A549 (cell line): ENCODE measurements around the gene KCNK7. TPM values are rescaled to one million over a fixed set of nuclear protein-coding genes. Genes with fewer than 3 reads are reported as not detected.

Source experiments
- ATAC-seq, 2 experiments: fragments of 200-7000 bp in 1 of 2; fragments of >200 bp in 1 of 2; cut with Nextera tagmentation in 1 of 2; cut with Tn5 transposase in 1 of 2; 3 replicates each; pipeline versions ENCODE4 v1.8.0 to v1.9.1; 2018 to 2020; ENCODE audit warnings: mild to moderate bottlenecking in 1 of 2, moderate library complexity in 1 of 2
- CTCF ChIA-PET: fragments of 300-600 bp; sonication (Branson Sonifier 250); formaldehyde crosslinking; extraction: SDS; loops from one replicate; lab custom pipeline; 2021; ENCODE audit warnings: antibody characterized with exemption, inconsistent platforms; lab: Yijun Ruan, JAX
- POLR2A ChIA-PET: fragments of 350-600 bp; formaldehyde crosslinking; extraction: SDS; loops from one replicate; lab custom pipeline; 2021; ENCODE audit warnings: antibody characterized with exemption, inconsistent platforms; lab: Yijun Ruan, JAX
- DNase-seq, 2 experiments: peaks; one replicate each; pipeline versions ENCODE4 v3.0.0 to v3.0.0-alpha.2; 2011 to 2016; ENCODE audit warnings: low read depth in 1 of 2, low spot score in 1 of 2
- FAIRE-seq: peaks from 2 replicates; lab custom pipeline; 2011; peaks lifted over from hg19 to GRCh38; lab: Jason Lieb, UNC
- H3K27ac ChIP-seq, 2 experiments: fragments of >200 bp; sonication (Bioruptor Twin); formaldehyde crosslinking; 3 replicates each; pipeline ENCODE4 v1.5.1; 2016 to 2017
- H3K4me1 ChIP-seq: fragments of >200 bp; sonication (Bioruptor Twin); formaldehyde crosslinking; 3 replicates; pipeline ENCODE4 v1.6.1; 2016
- H3K4me2 ChIP-seq: fragments of >200 bp; sonication (Bioruptor Twin); formaldehyde crosslinking; 3 replicates; pipeline ENCODE4 v1.6.1; 2016
- H3K4me3 ChIP-seq: fragments of >200 bp; sonication (Bioruptor Twin); formaldehyde crosslinking; 3 replicates; pipeline ENCODE4 v1.5.1; 2016
- H3K9me3 ChIP-seq: fragments of >200 bp; sonication (Bioruptor Twin); formaldehyde crosslinking; 3 replicates; pipeline ENCODE4 v1.6.1; 2016
- CHD2 ChIP-seq: fragments of 150-350 bp; IDR thresholded peaks from 2 replicates; pipeline ENCODE4 v1.6.1; 2014; ENCODE audit warnings: low read length; ENCODE audit not compliant: partially characterized antibody
- ESRRA ChIP-seq: fragments of 150-350 bp; IDR thresholded peaks from 2 replicates; pipeline ENCODE4 v1.6.1; 2014; ENCODE audit warnings: mild to moderate bottlenecking, low read length, borderline replicate concordance
- FOSB ChIP-seq: fragments of 250-450 bp; sonication (Bioruptor Pico); IDR thresholded peaks from 2 replicates; pipeline ENCODE4 v1.5.0; 2020; ENCODE audit warnings: mild to moderate bottlenecking, moderate library complexity
- FOSL2 ChIP-seq, 2 experiments: fragments of 450-650 bp in 1 of 2; fragments of >200 bp in 1 of 2; sonication (Bioruptor Twin) in 1 of 2; formaldehyde crosslinking; IDR thresholded peaks; 2 replicates each; pipeline versions ENCODE4 v1.5.0 to v1.6.1; 2016 to 2020; ENCODE audit warnings: mild to moderate bottlenecking in 1 of 2, moderate library complexity in 1 of 2
- HEYL ChIP-seq: fragments of 250-450 bp; sonication (Bioruptor Pico); IDR thresholded peaks from 2 replicates; pipeline ENCODE4 v1.8.0; 2021; ENCODE audit warnings: mild to moderate bottlenecking, moderate library complexity
- KDM1A ChIP-seq: fragments of 200-600 bp; sonication (generic); IDR thresholded peaks from 2 replicates; pipeline ENCODE4 v1.6.1; 2016; ENCODE audit warnings: low read depth, mild to moderate bottlenecking
- MAZ ChIP-seq: fragments of 150-350 bp; IDR thresholded peaks from 2 replicates; pipeline ENCODE4 v1.6.1; 2014; ENCODE audit warnings: antibody characterized with exemption, low read depth, low read length, borderline replicate concordance
- MYC ChIP-seq: IDR thresholded peaks from 2 replicates; pipeline ENCODE4 v1.6.1; 2012; ENCODE audit warnings: mild to moderate bottlenecking, inconsistent platforms, low read length, improper control_type of control experiment, borderline replicate concordance
- REST ChIP-seq: fragments of 200-600 bp; sonication (generic); IDR thresholded peaks from 2 replicates; pipeline ENCODE4 v1.6.1; 2016; ENCODE audit warnings: antibody characterized with exemption, mild to moderate bottlenecking, moderate library complexity
- RFX5 ChIP-seq: fragments of 450-650 bp; IDR thresholded peaks from 2 replicates; pipeline ENCODE4 v1.7.1; 2014; ENCODE audit warnings: antibody characterized with exemption, mild to moderate bottlenecking, moderate library complexity
- SMC3 ChIP-seq: fragments of >200 bp; sonication (Bioruptor Twin); formaldehyde crosslinking; IDR thresholded peaks from 3 replicates; pipeline ENCODE4 v1.6.1; 2018; ENCODE audit warnings: inconsistent platforms
- TFCP2L1 ChIP-seq: fragments of 250-450 bp; sonication (Bioruptor Pico); IDR thresholded peaks from 2 replicates; pipeline ENCODE4 v1.5.0; 2021; ENCODE audit warnings: mild to moderate bottlenecking
- ZFP36 ChIP-seq: fragments of 450-650 bp; IDR thresholded peaks from 2 replicates; pipeline ENCODE4 v1.6.1; 2014; ENCODE audit warnings: borderline replicate concordance; ENCODE audit not compliant: partially characterized antibody
- WGBS: methylation state at CpG from one replicate; pipeline ENCODE4 v1.1.6; 2017; ENCODE audit errors: missing lambda C conversion rate; 5-methylcytosine and 5-hydroxymethylcytosine counted together
- polyA plus RNA-seq, 4 experiments: library from polyadenylated mRNA; depleted of rRNA in 3 of 4; stranded (reverse); fragments of >200 nt; fragmentation: RNase III in 1 of 4; extraction: RNeasy Plus Mini Kit Qiagen cat#74134 plus additional on column Dnase treatment in 1 of 4; gene quantifications; 2 replicates in 3 of 4; 3 replicates in 1 of 4; pipeline ENCODE4 v1.2.3, GENCODE V29; 2011 to 2017
- TF ChIP-seq, protein P1 (sequence below): fragments of 450-650 bp; IDR thresholded peaks from 2 replicates; pipeline ENCODE4 v1.6.1; 2014; ENCODE audit warnings: antibody characterized with exemption
- TF ChIP-seq, protein P2 (sequence below): fragments of >200 bp; sonication (Bioruptor Twin); formaldehyde crosslinking; IDR thresholded peaks from 3 replicates; pipeline ENCODE4 v1.5.1; 2016
- TF ChIP-seq, protein P3 (sequence below): IDR thresholded peaks from 2 replicates; pipeline ENCODE4 v1.6.1; 2012; ENCODE audit warnings: low read depth, borderline replicate concordance
- TF ChIP-seq, protein P4 (sequence below): fragments of 150-350 bp; IDR thresholded peaks from 2 replicates; pipeline ENCODE4 v1.6.1; 2014; ENCODE audit warnings: low read depth, mild to moderate bottlenecking, low read length

The KCNK7 gene
- polyA plus RNA-seq, 2 of the 4 experiments (the other 2 are of a cell fraction) = 0.13 to 0.50 TPM

DNA sequence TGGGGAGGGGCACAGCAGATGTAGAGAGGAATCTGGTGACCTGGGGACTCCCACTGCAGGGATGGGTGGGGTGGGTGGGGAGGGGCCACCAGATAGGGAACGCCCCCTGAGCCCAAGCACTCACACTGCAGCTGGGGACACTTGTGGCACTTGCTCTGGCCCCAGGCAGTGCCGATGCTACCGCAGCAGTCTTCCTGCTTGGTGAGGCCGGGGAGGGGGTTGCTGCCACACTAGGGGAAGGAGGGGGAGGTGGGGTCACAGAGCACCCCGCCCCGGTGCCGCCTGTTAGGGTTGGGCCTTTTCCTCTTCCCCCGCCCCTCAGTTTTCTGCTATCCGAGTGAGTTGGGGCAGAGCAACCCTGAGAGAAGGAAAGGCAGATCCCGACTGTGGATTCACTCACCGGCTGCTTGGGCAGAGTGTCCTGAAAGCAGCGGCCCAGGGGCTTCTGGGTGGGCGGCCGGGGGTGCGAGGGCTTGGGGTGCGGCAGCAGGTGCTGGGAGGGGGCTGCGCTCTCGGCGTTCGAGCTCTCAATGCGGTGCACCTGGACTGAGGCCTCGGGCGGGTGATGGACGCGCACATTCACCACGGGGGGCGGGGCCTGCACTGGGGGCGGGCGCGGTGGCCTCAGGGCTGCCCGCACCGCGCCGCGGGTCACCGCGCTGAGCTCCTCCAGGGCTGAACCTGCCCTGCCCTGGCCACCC is 42.1 kb downstream of the KCNK7 start:
- FAIRE-seq (no peak), DNase-seq (no peak), ATAC-seq (no peak)
- ChIA-PET CTCF (interaction anchor here (1.1 to 8.0 kb wide), 6 partner anchors 8 to 201 kb away, joined by 3 to 148 read pairs (median 28); partner anchors contain the start of genes EHBP1L1, FAM89B and ZNRD2), POLR2A (interaction anchor here (0.5 kb wide), 1 partner anchor 45 kb away, joined by 3 read pairs; no protein-coding TSS in a partner anchor)
- no peak overlapping the region for H3K4me2 ChIP-seq
- no peaks in the 10 kb centered on the region for H3K9me3 ChIP-seq
- 66% methylated on average over 17 of the region's 37 CpGs for WGBS
- no peak overlapping the region for H3K4me3 ChIP-seq
- TF ChIP-seq HEYL (CRISPR knock-in tag) = no peak
- no peak for TF ChIP-seq MYC
- TF ChIP-seq MAZ = no peak
- no peak for TF ChIP-seq RFX5
- TF ChIP-seq, protein P1, sequence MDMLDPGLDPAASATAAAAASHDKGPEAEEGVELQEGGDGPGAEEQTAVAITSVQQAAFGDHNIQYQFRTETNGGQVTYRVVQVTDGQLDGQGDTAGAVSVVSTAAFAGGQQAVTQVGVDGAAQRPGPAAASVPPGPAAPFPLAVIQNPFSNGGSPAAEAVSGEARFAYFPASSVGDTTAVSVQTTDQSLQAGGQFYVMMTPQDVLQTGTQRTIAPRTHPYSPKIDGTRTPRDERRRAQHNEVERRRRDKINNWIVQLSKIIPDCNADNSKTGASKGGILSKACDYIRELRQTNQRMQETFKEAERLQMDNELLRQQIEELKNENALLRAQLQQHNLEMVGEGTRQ = no peak
- TF ChIP-seq, protein P2, sequence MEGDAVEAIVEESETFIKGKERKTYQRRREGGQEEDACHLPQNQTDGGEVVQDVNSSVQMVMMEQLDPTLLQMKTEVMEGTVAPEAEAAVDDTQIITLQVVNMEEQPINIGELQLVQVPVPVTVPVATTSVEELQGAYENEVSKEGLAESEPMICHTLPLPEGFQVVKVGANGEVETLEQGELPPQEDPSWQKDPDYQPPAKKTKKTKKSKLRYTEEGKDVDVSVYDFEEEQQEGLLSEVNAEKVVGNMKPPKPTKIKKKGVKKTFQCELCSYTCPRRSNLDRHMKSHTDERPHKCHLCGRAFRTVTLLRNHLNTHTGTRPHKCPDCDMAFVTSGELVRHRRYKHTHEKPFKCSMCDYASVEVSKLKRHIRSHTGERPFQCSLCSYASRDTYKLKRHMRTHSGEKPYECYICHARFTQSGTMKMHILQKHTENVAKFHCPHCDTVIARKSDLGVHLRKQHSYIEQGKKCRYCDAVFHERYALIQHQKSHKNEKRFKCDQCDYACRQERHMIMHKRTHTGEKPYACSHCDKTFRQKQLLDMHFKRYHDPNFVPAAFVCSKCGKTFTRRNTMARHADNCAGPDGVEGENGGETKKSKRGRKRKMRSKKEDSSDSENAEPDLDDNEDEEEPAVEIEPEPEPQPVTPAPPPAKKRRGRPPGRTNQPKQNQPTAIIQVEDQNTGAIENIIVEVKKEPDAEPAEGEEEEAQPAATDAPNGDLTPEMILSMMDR = no peak
- no peak for TF ChIP-seq ZFP36
- TF ChIP-seq, all 56 proteins: peak for 0
- H3K27ac ChIP-seq = peak overlapping the region in 1 of 2 experiments; percentile 99; a peak in 3 of 6 replicates
- H3K4me1 ChIP-seq = peaks cover 54% of the 10 kb centered on the region

GRCh38 chr11:65552388-65552951 is 43.1 kb downstream of the KCNK7 start:
- TF ChIP-seq, protein P1 = peak; percentile 76
- no peak for TF ChIP-seq KDM1A
- H3K9me3 ChIP-seq = no peaks in the 10 kb centered on the region
- CTCF ChIA-PET = interaction anchor here (0.5 to 8.0 kb wide), 22 partner anchors 9 to 478 kb away, joined by 3 to 148 read pairs (median 5); partner anchors contain the start of genes EHBP1L1, FAM89B, SCYL1 and ZNRD2
- ATAC-seq (no peak), DNase-seq (no peak), FAIRE-seq (no peak)
- H3K4me3 ChIP-seq = no peak overlapping the region
- POLR2A ChIA-PET = interaction anchor here (1.2 kb wide), 1 partner anchor 11 kb away, joined by 6 read pairs; no protein-coding TSS in a partner anchor
- peaks cover 54% of the 10 kb centered on the region for H3K4me1 ChIP-seq
- peak overlapping the region in 1 of 2 experiments; percentile 99; a peak in 1 of 6 replicates for H3K27ac ChIP-seq
- peak overlapping the region; percentile 7; the same call in 1 of the 3 replicates for H3K4me2 ChIP-seq
- 71% methylated on average over 8 of the region's 9 CpGs for WGBS

DNA sequence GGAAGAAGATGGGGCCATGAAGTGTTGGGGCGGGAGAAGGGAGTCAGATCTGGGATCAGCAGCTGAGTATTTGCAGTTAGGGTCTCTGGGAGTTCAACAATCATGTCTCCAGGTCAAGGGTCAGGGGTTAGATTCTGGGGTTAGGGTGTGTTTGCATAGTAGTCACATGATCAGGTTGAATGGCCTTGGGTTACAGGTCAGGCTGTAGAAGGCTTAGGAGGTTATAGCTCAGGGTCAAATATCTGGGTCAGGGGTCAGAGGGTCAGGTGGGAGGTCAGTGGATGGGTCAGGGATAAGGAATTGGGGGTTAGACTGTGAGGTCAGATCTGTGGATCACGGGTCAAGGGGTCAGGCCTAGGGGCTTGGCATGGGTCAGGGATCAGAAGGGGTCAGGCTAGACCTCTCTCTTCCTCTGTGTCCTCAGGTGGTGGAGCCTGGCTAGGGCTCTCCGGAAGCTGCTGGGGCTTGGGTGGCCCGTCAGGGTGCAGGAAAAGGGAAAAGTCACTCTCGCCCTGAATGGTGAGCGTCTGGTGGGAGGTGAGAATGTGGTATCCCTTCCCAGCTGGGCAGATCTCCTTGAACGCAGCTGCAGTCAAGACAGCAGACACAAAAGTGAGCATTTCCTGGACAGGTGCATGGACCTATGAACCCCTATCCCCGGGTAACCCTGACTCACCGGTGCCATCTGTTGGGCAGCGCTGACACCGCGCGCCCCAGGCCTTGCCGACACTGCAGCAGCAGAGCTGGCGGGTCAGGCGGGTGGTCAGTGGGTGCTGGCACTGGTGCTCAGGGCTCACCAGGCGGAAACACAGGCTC is 43.8 kb downstream of the KCNK7 start:
- ATAC-seq = peak; percentile 57 to 72; a peak in 5 of 6 replicates
- TF ChIP-seq, protein P3, sequence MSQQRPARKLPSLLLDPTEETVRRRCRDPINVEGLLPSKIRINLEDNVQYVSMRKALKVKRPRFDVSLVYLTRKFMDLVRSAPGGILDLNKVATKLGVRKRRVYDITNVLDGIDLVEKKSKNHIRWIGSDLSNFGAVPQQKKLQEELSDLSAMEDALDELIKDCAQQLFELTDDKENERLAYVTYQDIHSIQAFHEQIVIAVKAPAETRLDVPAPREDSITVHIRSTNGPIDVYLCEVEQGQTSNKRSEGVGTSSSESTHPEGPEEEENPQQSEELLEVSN = no peak
- TF ChIP-seq FOSB = no peak
- peak; percentile 71 for TF ChIP-seq ESRRA
- no peak for TF ChIP-seq REST
- TF ChIP-seq, protein P4, sequence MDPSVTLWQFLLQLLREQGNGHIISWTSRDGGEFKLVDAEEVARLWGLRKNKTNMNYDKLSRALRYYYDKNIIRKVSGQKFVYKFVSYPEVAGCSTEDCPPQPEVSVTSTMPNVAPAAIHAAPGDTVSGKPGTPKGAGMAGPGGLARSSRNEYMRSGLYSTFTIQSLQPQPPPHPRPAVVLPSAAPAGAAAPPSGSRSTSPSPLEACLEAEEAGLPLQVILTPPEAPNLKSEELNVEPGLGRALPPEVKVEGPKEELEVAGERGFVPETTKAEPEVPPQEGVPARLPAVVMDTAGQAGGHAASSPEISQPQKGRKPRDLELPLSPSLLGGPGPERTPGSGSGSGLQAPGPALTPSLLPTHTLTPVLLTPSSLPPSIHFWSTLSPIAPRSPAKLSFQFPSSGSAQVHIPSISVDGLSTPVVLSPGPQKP = no peak
- no peak for TF ChIP-seq CHD2
- TF ChIP-seq SMC3 = peak; percentile 35; the same call in 1 of the 3 replicates
- TF ChIP-seq FOSL2 (IDR thresholded peaks at IDR 0.05) = no peak
- TF ChIP-seq FOSL2 (CRISPR knock-in tag; IDR thresholded peaks at IDR 0.05) = 0 out of 2 replicates have a peak, but pooled peaks have one; percentile 16
- TF ChIP-seq TFCP2L1 (CRISPR knock-in tag) = no peak

More for the DNA sequence above, 43.8 kb downstream of the KCNK7 start:
- DNase-seq (peak; percentile 58 to 81), FAIRE-seq (no peak)
- Histone ChIP-seq H3K4me1 (peaks cover 50% of the 10 kb centered on the region), H3K9me3 (no peaks in the 10 kb centered on the region), H3K27ac (no peak overlapping the region; a peak in 1 of 6 replicates), H3K4me2 (0 out of 3 replicates have a peak overlapping the region, but pooled peaks have one; percentile 7), H3K4me3 (no peak overlapping the region)
- WGBS = 72% methylated on average over 16 of the region's 17 CpGs
- ChIA-PET POLR2A (interaction anchor here (0.5 to 1.2 kb wide), 2 partner anchors 11 to 451 kb away, joined by 4 to 6 read pairs; no protein-coding TSS in a partner anchor), CTCF (interaction anchor here (0.5 to 8.0 kb wide), 26 partner anchors 9 to 479 kb away, joined by 3 to 148 read pairs (median 4); partner anchors contain the start of genes EHBP1L1, FAM89B, SCYL1 and ZNRD2)
